Measurements from ENCODE around the gene GPC3. TPM values are rescaled to one million over a fixed set of nuclear protein-coding genes. Genes with fewer than 3 reads are reported as not detected.
"Not testable (repeated sequence)": the region's sequence is repeated elsewhere in the genome, so short reads cannot be mapped to it uniquely, and the experiment has no call there.

The GPC3 gene
- total RNA-seq, 1 donor from 2014 or later: 6.7 TPM

DNA sequence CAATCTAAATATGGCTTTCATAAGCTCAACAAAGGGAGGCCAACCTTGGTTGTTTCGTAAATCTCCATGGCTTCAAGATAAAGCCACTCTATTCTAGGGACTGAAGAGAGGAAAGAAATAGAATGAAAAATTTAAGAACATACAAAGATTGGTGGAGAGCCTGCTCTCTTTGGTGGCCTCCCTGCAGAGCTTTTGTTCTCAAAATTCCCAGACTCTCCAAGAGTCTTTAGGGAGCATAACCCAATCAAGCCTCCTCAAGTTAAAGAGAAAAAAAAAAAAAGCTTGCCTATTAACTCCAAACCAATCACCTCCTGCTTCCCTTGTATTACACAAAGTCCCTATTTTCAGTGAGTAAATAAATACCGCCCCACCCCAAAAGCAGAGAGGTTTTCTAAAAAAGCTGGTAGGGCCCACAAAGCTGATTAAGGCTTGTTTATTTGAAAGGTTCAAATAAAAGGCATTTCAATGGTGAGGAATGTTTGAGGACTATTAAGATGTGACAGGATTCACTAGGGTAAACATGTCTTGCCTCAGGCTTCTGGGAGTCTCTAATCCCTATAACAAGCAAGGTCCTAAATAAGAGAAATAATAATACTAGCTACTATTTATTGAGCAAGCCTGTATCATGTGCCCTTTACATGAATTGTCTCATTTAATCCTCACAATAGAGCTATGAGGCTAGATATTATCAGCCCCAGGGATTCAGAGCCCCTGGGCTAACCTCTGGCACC is 71.6 kb downstream of the GPC3 start:
- DNase-seq: no peak
- intact Hi-C loops (cut with DNase I): no loop called here
- no peak for ATAC-seq (ENCODE audit: poor library complexity)

DNA sequence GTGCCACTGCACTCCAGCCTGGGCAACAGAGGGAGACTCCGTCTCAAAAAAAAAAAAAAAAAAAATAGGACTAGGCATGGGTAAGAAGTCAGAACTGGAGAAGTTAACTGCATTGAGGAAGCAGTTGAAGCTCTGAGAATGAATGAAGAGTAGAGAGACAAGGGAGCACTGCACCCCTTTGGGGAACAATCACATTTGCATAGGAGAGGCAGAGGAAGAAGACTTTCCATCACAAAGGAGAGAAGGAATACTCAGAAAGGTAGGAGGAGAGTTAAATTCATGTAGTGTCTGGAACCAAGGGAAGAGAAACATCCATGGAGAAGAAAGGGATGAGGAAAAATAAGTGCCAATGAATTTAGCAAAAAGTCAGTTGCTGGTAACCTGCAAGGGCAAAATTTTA is 72.4 kb downstream of the GPC3 start:
- ATAC-seq (ENCODE audit: poor library complexity): no peak
- no peak for DNase-seq
- intact Hi-C loops (cut with DNase I): no loop called here

GRCh38 chrX:133911825-133912495 is 73.4 kb downstream of the GPC3 start:
- DNase-seq (no peak), ATAC-seq (ENCODE audit: poor library complexity) (no peak)

GRCh38 chrX:133910539-133910938 is 74.9 kb downstream of the GPC3 start:
- intact Hi-C loops (cut with DNase I): no loop called here
- no peak for ATAC-seq (ENCODE audit: poor library complexity)

More at GRCh38 chrX:133911825-133912495, 73.4 kb downstream of the GPC3 start:
- intact Hi-C loops (cut with DNase I): no loop called here

GRCh38 chrX:133909888-133910287 is 75.5 kb downstream of the GPC3 start:
- no peak for DNase-seq
- intact Hi-C loops (cut with DNase I): no loop called here
- no peak for ATAC-seq (ENCODE audit: poor library complexity)

More at GRCh38 chrX:133910539-133910938, 74.9 kb downstream of the GPC3 start:
- DNase-seq: no peak

DNA sequence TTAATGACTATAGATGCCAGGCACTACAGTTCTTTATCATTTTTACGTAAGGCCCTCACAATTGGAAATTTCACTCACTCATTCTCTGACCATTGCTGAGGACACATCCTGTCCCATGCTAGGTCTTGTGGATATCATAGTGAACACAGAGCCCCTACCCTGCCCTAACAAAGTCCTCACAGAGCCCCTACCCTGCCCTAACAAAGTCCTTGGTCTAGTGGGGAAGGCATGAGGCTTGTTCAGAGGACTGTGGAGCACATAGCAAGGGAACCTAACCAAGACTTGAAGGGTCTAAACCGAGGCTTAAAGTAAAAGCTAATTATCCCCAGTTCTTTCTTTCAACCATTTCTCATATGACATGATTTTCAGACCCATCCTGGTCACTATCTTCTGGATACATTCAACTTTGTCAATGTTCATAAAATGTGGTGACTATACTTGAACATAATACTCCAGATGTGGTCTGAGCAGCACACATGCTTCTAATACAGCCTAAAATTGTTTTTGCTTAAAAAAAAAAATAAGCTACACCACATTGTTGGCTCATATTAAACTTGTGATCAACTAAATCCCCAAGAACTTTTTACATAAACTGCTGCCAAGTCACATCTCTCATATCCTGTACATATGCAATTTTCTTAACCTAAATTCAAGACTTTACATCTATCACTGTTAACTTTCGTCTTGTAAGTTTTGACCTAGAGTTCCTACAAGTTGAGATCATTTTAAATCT is 77.0 kb downstream of the GPC3 start:
- intact Hi-C loops (cut with DNase I): no loop called here
- DNase-seq: no peak
- ATAC-seq (ENCODE audit: poor library complexity): no peak

DNA sequence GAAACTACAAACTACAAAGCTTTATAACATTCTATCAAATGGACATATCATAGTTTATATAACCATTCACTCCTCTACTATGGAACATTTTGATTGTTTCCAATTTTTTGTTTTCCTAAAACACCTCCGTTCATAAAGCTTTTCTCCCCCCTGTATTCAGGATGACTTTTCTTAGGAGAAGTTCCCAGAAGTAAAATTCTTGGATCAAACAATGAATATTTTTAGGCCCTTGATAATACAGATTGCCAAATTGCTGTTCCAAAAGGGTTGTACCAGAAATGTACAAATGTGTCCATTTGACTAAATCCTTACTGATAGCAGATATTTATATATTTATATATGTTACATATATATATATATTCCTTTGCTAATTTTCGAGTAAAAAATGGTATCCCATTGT is 77.8 kb downstream of the GPC3 start:
- DNase-seq (no peak), ATAC-seq (ENCODE audit: poor library complexity) (no peak)
- intact Hi-C loops (cut with DNase I): no loop called here

- DNase-seq (no peak), ATAC-seq (ENCODE audit: poor library complexity) (no peak)
- intact Hi-C loops (cut with DNase I): no loop called here
These were observed 80.1 kb downstream of the GPC3 start for GRCh38 chrX:133905305-133905704.

DNA sequence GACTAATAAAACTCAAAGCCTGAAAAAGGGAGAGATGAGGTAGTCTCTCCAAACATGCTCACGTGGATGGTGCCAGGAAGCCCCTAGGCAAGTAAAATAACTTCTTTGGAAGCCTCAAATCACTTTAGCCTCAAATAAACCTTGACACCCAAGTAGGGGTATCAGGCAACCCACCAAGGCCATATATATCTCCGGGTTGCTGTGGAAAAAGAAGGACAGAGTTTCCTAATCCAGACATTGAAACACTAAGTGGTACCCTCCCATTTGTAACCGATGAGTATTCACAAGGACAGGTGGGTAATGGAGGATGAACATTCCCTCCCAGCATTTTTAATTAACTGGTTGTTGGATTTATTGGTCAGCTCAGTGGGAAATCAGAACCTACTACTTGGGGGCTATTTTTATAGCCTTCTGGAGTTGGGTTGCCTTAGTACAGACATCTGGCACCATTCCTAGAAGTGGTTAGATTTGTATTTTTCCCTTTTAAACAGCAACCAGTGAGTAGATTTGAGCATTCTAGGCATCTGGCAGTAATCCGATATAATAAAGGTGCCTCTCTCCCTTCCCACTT is 87.7 kb downstream of the GPC3 start:
- intact Hi-C loops (cut with DNase I): no loop called here
- ATAC-seq (ENCODE audit: poor library complexity) (no peak), DNase-seq (no peak)

DNA sequence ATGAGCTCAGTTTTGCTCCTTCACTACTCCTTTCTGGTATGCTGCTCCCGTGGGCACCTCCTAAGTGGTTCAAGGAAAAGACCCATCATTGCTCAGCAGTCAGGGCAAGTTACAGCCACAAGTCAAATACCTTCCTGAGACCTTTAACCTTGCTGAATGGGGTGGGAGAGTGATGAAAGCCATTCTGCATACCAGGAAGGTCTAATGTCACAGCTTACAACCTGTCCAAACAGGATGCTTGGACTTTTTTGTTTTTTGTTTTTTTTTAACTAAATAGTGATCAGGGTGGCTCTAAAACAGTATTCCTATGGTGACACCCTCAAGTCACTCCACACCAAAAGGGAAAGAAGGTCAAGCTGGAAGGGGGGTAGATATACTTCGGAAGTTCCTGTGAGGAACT is 93.1 kb downstream of the GPC3 start:
- DNase-seq: no peak
- intact Hi-C loops (cut with DNase I): no loop called here

DNA sequence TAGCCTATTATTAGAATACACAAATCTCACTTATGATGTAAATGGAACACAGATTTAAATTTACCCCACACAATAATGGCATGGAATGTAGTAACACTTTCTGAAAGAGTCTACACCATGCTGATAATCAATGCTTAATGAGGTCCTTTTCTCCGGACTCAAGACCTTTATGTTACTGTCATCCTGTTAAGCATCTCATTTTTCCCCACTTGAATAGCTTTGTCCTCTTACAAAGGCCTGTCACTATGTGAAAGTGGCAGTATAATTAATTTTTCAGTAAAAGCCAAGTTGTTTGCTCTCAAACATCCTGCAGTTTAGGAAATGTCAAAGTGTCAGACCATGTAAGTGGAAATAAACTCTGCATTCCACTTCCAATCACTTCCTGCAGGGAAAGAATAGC is 96.4 kb downstream of the GPC3 start:
- intact Hi-C loops (cut with DNase I): no loop called here
- no peak for DNase-seq
- ATAC-seq (ENCODE audit: poor library complexity): no peak

More for the DNA sequence above, 93.1 kb downstream of the GPC3 start:
- no peak for ATAC-seq (ENCODE audit: poor library complexity)

GRCh38 chrX:133888084-133888483 is 97.3 kb downstream of the GPC3 start:
- DNase-seq; intact Hi-C loops (cut with DNase I); ATAC-seq (ENCODE audit: poor library complexity): not testable (repeated sequence)

GRCh38 chrX:133884430-133885394 is 100.7 kb downstream of the GPC3 start:
- intact Hi-C loops (cut with DNase I): no loop called here

DNA sequence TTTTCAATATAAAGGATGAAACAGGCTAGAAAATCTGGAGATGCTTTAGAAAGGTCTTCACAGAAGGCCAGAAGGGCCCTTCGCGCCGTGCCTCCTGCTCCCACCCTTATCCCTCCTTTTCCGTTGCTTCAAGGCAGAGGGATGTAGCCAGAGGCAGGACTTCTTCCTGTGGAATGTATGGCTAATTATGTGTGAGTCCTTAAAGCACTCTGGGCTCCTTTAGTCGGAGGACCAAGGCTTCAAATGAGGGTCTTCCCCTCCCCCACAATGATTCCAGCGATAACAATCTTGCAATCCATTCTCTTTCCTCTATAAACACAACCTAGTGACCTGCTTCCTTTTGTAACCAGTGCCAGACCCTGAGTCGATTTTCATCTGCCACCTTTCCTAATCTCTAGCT is 103.5 kb downstream of the GPC3 start:
- ATAC-seq (ENCODE audit: poor library complexity) (no peak), DNase-seq (no peak)
- intact Hi-C loops (cut with DNase I): no loop called here

More at GRCh38 chrX:133884430-133885394, 100.7 kb downstream of the GPC3 start:
- DNase-seq (no peak), ATAC-seq (ENCODE audit: poor library complexity) (no peak)

GRCh38 chrX:133881007-133881406 is 104.4 kb downstream of the GPC3 start:
- ATAC-seq (ENCODE audit: poor library complexity): no peak
- no peak for DNase-seq
- intact Hi-C loops (cut with DNase I): no loop called here

- intact Hi-C loops (cut with DNase I): no loop called here
- ATAC-seq (ENCODE audit: poor library complexity) (no peak), DNase-seq (no peak)
These were observed 105.4 kb downstream of the GPC3 start for GRCh38 chrX:133880032-133880443.

DNA sequence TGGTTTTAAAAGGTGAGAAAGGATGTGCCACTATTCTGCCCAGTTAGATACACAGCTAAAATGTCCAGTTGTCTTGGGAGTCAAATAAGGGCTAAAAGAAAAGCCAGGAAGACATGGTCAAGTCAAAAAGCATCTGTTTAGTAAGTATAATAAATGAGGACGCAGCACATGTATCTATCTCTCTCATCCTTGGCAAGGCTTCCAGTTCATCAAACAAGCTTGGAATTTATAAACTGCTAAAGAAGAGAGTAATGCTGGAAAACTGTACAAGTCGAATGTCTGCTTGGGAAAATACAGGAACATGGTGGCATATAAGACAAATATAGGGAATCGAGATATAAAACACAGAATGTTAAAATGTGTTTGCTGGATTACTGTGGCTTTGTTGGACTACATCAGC is 106.7 kb downstream of the GPC3 start:
- DNase-seq: no peak
- no peak for ATAC-seq (ENCODE audit: poor library complexity)
- intact Hi-C loops (cut with DNase I): no loop called here

DNA sequence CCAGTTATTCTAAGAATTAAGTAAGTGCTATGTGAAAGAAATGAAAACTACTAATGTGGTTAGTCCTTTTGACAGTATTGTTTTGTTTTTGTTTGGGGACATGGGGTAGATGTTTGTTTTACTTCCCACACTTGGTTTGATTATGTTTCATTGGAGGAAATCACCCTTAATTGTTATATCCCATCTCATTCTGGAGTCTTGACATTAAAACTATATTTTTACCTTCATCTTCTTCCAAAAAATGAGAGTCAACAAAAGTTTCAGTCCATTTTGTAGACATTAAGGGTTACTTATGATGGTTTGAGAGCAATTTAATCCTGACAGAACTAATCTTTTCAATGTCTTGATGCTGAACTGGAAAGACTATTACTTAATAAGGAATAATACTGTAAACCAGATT is 108.7 kb downstream of the GPC3 start:
- DNase-seq (no peak), ATAC-seq (ENCODE audit: poor library complexity) (no peak)
- intact Hi-C loops (cut with DNase I): no loop called here
